DND-41 (cell line): Measurements from ENCODE around the gene APC2.

ENCODE experiments used
- CTCF ChIP-seq: IDR thresholded peaks from 2 replicates; pipeline ENCODE4 v1.5.1; 2012; ENCODE audit warnings: borderline replicate concordance, low read length, moderate library complexity, mild to moderate bottlenecking; ENCODE audit not compliant: poor library complexity, severe bottlenecking; ENCODE audit errors: extremely low read depth
- EZH2 ChIP-seq: IDR thresholded peaks from 3 replicates; pipeline ENCODE4 v1.6.1; 2012; ENCODE audit warnings: borderline replicate concordance, low read depth, mild to moderate bottlenecking, moderate library complexity, low read length, inconsistent platforms; ENCODE audit not compliant: severe bottlenecking

- TF ChIP-seq CTCF (no peak), EZH2 (no peak)
These were observed 8.0 kb downstream of the APC2 start for GRCh38 chr19:1457892-1458291.
